Activated B cell treated with CpG ODN at 0.5 μM for 24 hours (primary cell): ENCODE results near the gene MATR3. TPM values are rescaled to one million over a fixed set of nuclear protein-coding genes. Genes with fewer than 3 reads are reported as not detected.
A peak's percentile ranks its signal among the peaks of the same experiment; 100 is the strongest.
"Not testable (repeated sequence)": the region's sequence is repeated elsewhere in the genome, so short reads cannot be mapped to it uniquely, and the experiment has no call there.

ENCODE experiments used
- ATAC-seq: fragments of 200-7000 bp; cut with Tn5 transposase; one replicate; pipeline ENCODE4 v1.10.0; 2021; ENCODE audit warnings: low read depth, mild to moderate bottlenecking, moderate library complexity
- CTCF ChIA-PET: fragments of 350-600 bp; sonication (Branson Sonifier 250); formaldehyde crosslinking; loops from one replicate; lab custom pipeline; 2021; ENCODE audit warnings: antibody characterized with exemption; lab: Charles Lee
- POLR2A ChIA-PET: fragments of 350-600 bp; sonication (Branson Sonifier 250); formaldehyde crosslinking; loops from one replicate; lab custom pipeline; 2021; ENCODE audit warnings: antibody characterized with exemption; lab: Charles Lee
- DNase-seq: peaks from one replicate; pipeline ENCODE4 v3.0.0; 2022
- H3K27ac Mint-ChIP-seq: one replicate; pipeline ENCODE4 v1.8.0; 2020; ENCODE audit warnings: mixed read lengths
- H3K27me3 Mint-ChIP-seq: one replicate; pipeline ENCODE4 v1.8.0; 2021; ENCODE audit warnings: mixed read lengths
- H3K36me3 Mint-ChIP-seq: one replicate; pipeline ENCODE4 v1.8.0; 2021; ENCODE audit warnings: low read depth, mixed read lengths
- H3K4me1 Mint-ChIP-seq: one replicate; pipeline ENCODE4 v1.8.0; 2021; ENCODE audit warnings: mixed read lengths
- H3K4me3 Mint-ChIP-seq: one replicate; pipeline ENCODE4 v1.8.0; 2020; ENCODE audit warnings: mild to moderate bottlenecking, mixed read lengths
- H3K9me3 Mint-ChIP-seq: one replicate; pipeline ENCODE4 v1.8.0; 2020; ENCODE audit warnings: mixed read lengths
- CTCF ChIP-seq: fragments of 200-600 bp; IDR thresholded peaks from one replicate; pipeline ENCODE4 v1.8.0; 2022; ENCODE audit warnings: antibody characterized with exemption, mild to moderate bottlenecking
- intact Hi-C: fragments of 100-400 bp; cut with micrococcal nuclease; formaldehyde crosslinking; loops from one replicate; pipeline ENCODE4 v1.15.1; 2024
- total RNA-seq: library from RNA; stranded (reverse); gene quantifications from 2 replicates; pipeline ENCODE4 v1.2.3, GENCODE V29; 2022

Gene MATR3
- total RNA-seq, 1 donor from 2014 or later: 294 TPM

- Mint-ChIP-seq H3K9me3 (no peaks in the 10 kb centered on the region), H3K4me1 (peaks cover 91% of the 10 kb centered on the region), H3K27ac (no peak overlapping the region), H3K27me3 (no peaks in the 10 kb centered on the region), H3K36me3 (peaks cover 28% of the 10 kb centered on the region), H3K4me3 (no peak overlapping the region)
- intact Hi-C loops: loop anchor here (1.0 kb wide), 1 partner anchor 13 kb away; the partner anchor contains the start of gene MATR3
- CTCF ChIA-PET: no interaction called here
- TF ChIP-seq CTCF: no peak
- ATAC-seq: no peak
- POLR2A ChIA-PET: interaction anchor here (1.5 to 4.3 kb wide), 2 partner anchors 11 to 12 kb away, joined by 4 to 23 read pairs; partner anchors contain the start of gene MATR3
- no peak for DNase-seq
These were observed 12.7 kb downstream of the MATR3 start for GRCh38 chr5:139306197-139306596.

GRCh38 chr5:139306628-139307379, 13.3 kb downstream of the MATR3 start:
- ATAC-seq: no peak
- peaks cover 88% of the 10 kb centered on the region for H3K4me1 Mint-ChIP-seq
- H3K27ac Mint-ChIP-seq: no peak overlapping the region
- POLR2A ChIA-PET: interaction anchor here (0.6 to 1.5 kb wide), 5 partner anchors 10 to 92 kb away, joined by 3 to 4 read pairs (median 4); no protein-coding TSS in a partner anchor
- H3K9me3 Mint-ChIP-seq: no peaks in the 10 kb centered on the region
- intact Hi-C loops: loop anchor here (1.0 kb wide), 1 partner anchor 14 kb away; the partner anchor contains the start of gene MATR3
- CTCF ChIA-PET: no interaction called here
- H3K4me3 Mint-ChIP-seq: peak overlapping the region; percentile 17
- no peak for TF ChIP-seq CTCF
- no peak for DNase-seq
- no peaks in the 10 kb centered on the region for H3K27me3 Mint-ChIP-seq
- peaks cover 25% of the 10 kb centered on the region for H3K36me3 Mint-ChIP-seq

GRCh38 chr5:139308797-139309196, 15.3 kb downstream of the MATR3 start:
- Mint-ChIP-seq H3K4me1 (peaks cover 77% of the 10 kb centered on the region), H3K36me3 (peaks cover 25% of the 10 kb centered on the region), H3K9me3 (no peaks in the 10 kb centered on the region), H3K27ac (no peak overlapping the region), H3K27me3 (no peaks in the 10 kb centered on the region), H3K4me3 (peak overlapping the region; percentile 11)
- intact Hi-C loops: no loop called here
- no peak for DNase-seq
- no peak for ATAC-seq
- ChIA-PET POLR2A (interaction anchor here (0.7 kb wide), 1 partner anchor 733 kb away, joined by 4 read pairs; no protein-coding TSS in a partner anchor), CTCF (no interaction called here)
- no peak for TF ChIP-seq CTCF

GRCh38 chr5:139310715-139311186, 17.2 kb downstream of the MATR3 start:
- not testable (repeated sequence) for ATAC-seq, H3K27ac Mint-ChIP-seq

GRCh38 chr5:139312075-139312474, 18.5 kb downstream of the MATR3 start:
- DNase-seq (no peak), ATAC-seq (no peak)
- Mint-ChIP-seq H3K36me3 (peaks cover 51% of the 10 kb centered on the region), H3K9me3 (no peaks in the 10 kb centered on the region), H3K27me3 (no peaks in the 10 kb centered on the region), H3K4me3 (no peak overlapping the region), H3K4me1 (peaks cover 62% of the 10 kb centered on the region), H3K27ac (no peak overlapping the region)
- TF ChIP-seq CTCF: no peak
- intact Hi-C loops: no loop called here
- CTCF ChIA-PET: no interaction called here
- POLR2A ChIA-PET: no interaction called here

More at GRCh38 chr5:139310715-139311186, 17.2 kb downstream of the MATR3 start:
- H3K9me3 Mint-ChIP-seq, DNase-seq, H3K4me3 Mint-ChIP-seq, intact Hi-C loops, H3K27me3 Mint-ChIP-seq, CTCF ChIA-PET: not testable (repeated sequence)
- POLR2A ChIA-PET: interaction anchor here (0.6 to 0.7 kb wide), 2 partner anchors 13 to 85 kb away, joined by 3 to 11 read pairs; no protein-coding TSS in a partner anchor
- H3K36me3 Mint-ChIP-seq: peaks cover 38% of the 10 kb centered on the region
- peaks cover 72% of the 10 kb centered on the region for H3K4me1 Mint-ChIP-seq
